Measurements from ENCODE around the gene DEFB132. TPM values are rescaled to one million over a fixed set of nuclear protein-coding genes. Genes with fewer than 3 reads are reported as not detected.

DEFB132 gene
- total and polyA plus RNA-seq, 2 of the 13 experiments (the other 11 are each of a cell fraction or from before 2014, with no cell fraction given) = not detected

- TF ChIP-seq ZNF225 (CRISPR knock-in tag; IDR thresholded peaks at IDR 0.05) = no peak
- TF ChIP-seq ZKSCAN8 (CRISPR knock-in tag; IDR thresholded peaks at IDR 0.05; ENCODE audit: borderline replicate concordance) = no peak
- no peak for TF ChIP-seq CREB1 (IDR thresholded peaks at IDR 0.05)
- TF ChIP-seq CREB1 (CRISPR knock-in tag; IDR thresholded peaks at IDR 0.05) = no peak
- TF ChIP-seq AGO1 (IDR thresholded peaks at IDR 0.05; ENCODE audit: low read depth, low read length, poor library complexity, severe bottlenecking) = no peak
- no peak for TF ChIP-seq HOXA7 (CRISPR knock-in tag; IDR thresholded peaks at IDR 0.05)
- TF ChIP-seq RBM39 (IDR thresholded peaks at IDR 0.05; ENCODE audit: low read depth, low read length, poor library complexity, severe bottlenecking) = no peak
- no peak for TF ChIP-seq SKIL (CRISPR knock-in tag; IDR thresholded peaks at IDR 0.05; ENCODE audit: borderline replicate concordance)
Measured at GRCh38 chr20:259981-260380, 2.5 kb downstream of the DEFB132 start (continued).

- H3K79me2 ChIP-seq (ENCODE audit: insufficient read depth, low read length) = no peaks in the 10 kb centered on the region
- H3K4me1 ChIP-seq (ENCODE audit: insufficient read depth, low read length) = peaks cover 9% of the 10 kb centered on the region
- FAIRE-seq = no peak
- peaks cover 8 to 45% of the 10 kb centered on the region in 2 experiments; a peak in 4 of 5 replicates for H3K27me3 ChIP-seq (ENCODE audit: control insufficient read depth in 1 of 2, insufficient read depth in 2 of 2, low read length in 2 of 2)
- ChIA-PET POLR2A (no interaction called here), CTCF (ENCODE audit: low intra/inter-chr PET ratio, low total read pairs) (no interaction called here)
- ATAC-seq = no peak
- no peak overlapping the region for H3K4me2 ChIP-seq (ENCODE audit: low read depth, low read length)
- intact Hi-C loops (cut with micrococcal nuclease; ENCODE audit: unreplicated experiment) = no loop called here
- in situ Hi-C loops (cut with HindIII; ENCODE audit: extremely low pct_ligation_motif_present, low pct_unique_long_range_greater_than_20kb) = no loop called here
- H3K9ac ChIP-seq (ENCODE audit: insufficient read depth, low read depth, low read length) = no peak overlapping the region
- no peaks in the 10 kb centered on the region for H3K9me3 ChIP-seq (ENCODE audit: low read length)
- no peak overlapping the region for H3K4me3 ChIP-seq (replicated peaks in 1 of 3; ENCODE audit: insufficient read depth in 1 of 3, low read depth in 2 of 3, low read length in 3 of 3)
- no peaks in the 10 kb centered on the region for H4K20me1 ChIP-seq (ENCODE audit: insufficient read depth, low read length)
- H2AFZ ChIP-seq (ENCODE audit: low read length) = no peak overlapping the region
- no peak for DNase-seq (ENCODE audit: low spot score)
- H3K36me3 ChIP-seq (replicated peaks in 1 of 2; ENCODE audit: control insufficient read depth in 1 of 2, insufficient read depth in 2 of 2, low read length in 2 of 2) = no peaks in the 10 kb centered on the region
- WGBS (ENCODE audit: low lambda C conversion rate) = 13% methylated on average over 13 of the region's 13 CpGs
- no peak overlapping the region for H3K27ac ChIP-seq (ENCODE audit: extremely low read length, insufficient read depth, low read length)
- no TSS peak for BruUV-seq (replicated peaks)
- TF ChIP-seq ZHX2 (IDR thresholded peaks at IDR 0.05; ENCODE audit: low read depth) (no peak), ZHX2 (CRISPR knock-in tag; IDR thresholded peaks at IDR 0.05; ENCODE audit: borderline replicate concordance) (no peak), DNMT1 (CRISPR knock-in tag; IDR thresholded peaks at IDR 0.05) (no peak), ZNF768 (CRISPR knock-in tag; IDR thresholded peaks at IDR 0.05) (peak; percentile 40; the same call in 1 of the 2 replicates), U2AF1 (optimal IDR thresholded peaks at IDR 0.05; ENCODE audit: low read depth, low read length) (no peak), ZNF784 (CRISPR knock-in tag; IDR thresholded peaks at IDR 0.05; ENCODE audit: borderline replicate concordance) (no peak), ATF1 (CRISPR knock-in tag; IDR thresholded peaks at IDR 0.05) (no peak)
Measured at GRCh38 chr20:263701-264100, 6.2 kb downstream of the DEFB132 start.

Data from HepG2 (cell line).